K562 (cell line): ENCODE measurements around the gene CAPZB.

Experiments
- DIDO1 ChIP-seq: fragments of 450-650 bp; IDR thresholded peaks from 2 replicates; pipeline ENCODE4 v1.6.1; 2016; ENCODE audit warnings: low read depth, missing biosample characterization, missing genetic modification characterization
- EP300 ChIP-seq: IDR thresholded peaks from 2 replicates; pipeline ENCODE4 v1.6.1; 2012; ENCODE audit warnings: low read length, improper control_type of control experiment
- PHF21A ChIP-seq: fragments of 450-650 bp; IDR thresholded peaks from 2 replicates; pipeline ENCODE4 v1.6.1; 2017; ENCODE audit warnings: low read depth, borderline replicate concordance
- PML ChIP-seq: IDR thresholded peaks from 2 replicates; pipeline ENCODE4 v1.6.1; 2012; ENCODE audit warnings: low read length, inconsistent platforms
- ZNF174 ChIP-seq: fragments of 250-450 bp; sonication (Bioruptor Pico); IDR thresholded peaks from 2 replicates; pipeline ENCODE4 v1.4.0; 2020; ENCODE audit warnings: mild to moderate bottlenecking
- TF ChIP-seq, protein P1 (sequence below), 3 experiments: IDR thresholded peaks in 2 of 3; conservative IDR thresholded peaks in 1 of 3; 2 replicates each; pipeline ENCODE4 v1.5.1; 2011 to 2012; ENCODE audit warnings: low read length in 3 of 3, mild to moderate bottlenecking in 3 of 3, control low read depth in 2 of 3, improper control_type of control experiment in 1 of 3, inconsistent platforms in 1 of 3, low read depth in 1 of 3, mixed read lengths in 1 of 3, moderate library complexity in 1 of 3; ENCODE audit not compliant: insufficient read depth in 2 of 3
- TF ChIP-seq, protein P2 (sequence below): fragments of 250-450 bp; sonication (Bioruptor Pico); IDR thresholded peaks from 2 replicates; pipeline ENCODE4 v1.4.0; 2020; ENCODE audit warnings: borderline replicate concordance

DNA sequence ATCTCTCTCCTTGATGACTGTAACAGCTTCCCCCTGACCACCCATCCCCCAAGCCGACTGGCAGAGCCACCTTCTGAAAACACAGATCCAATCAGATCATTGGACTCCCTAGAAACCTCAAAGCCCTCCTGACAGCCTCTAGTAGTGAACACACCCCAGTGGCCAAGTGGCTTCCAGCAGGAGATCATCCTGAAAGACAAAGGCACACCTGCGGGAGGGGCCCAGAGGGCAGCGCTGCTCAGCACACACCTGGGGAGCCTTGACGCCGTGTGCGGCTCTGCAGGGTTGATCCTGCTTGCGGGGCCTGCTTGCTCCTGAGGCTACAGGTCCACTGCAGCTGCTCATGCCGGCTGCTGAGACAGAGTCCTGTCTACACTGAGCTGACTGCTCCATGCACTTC, 131.7 kb downstream of the CAPZB start:
- TF ChIP-seq, protein P1, sequence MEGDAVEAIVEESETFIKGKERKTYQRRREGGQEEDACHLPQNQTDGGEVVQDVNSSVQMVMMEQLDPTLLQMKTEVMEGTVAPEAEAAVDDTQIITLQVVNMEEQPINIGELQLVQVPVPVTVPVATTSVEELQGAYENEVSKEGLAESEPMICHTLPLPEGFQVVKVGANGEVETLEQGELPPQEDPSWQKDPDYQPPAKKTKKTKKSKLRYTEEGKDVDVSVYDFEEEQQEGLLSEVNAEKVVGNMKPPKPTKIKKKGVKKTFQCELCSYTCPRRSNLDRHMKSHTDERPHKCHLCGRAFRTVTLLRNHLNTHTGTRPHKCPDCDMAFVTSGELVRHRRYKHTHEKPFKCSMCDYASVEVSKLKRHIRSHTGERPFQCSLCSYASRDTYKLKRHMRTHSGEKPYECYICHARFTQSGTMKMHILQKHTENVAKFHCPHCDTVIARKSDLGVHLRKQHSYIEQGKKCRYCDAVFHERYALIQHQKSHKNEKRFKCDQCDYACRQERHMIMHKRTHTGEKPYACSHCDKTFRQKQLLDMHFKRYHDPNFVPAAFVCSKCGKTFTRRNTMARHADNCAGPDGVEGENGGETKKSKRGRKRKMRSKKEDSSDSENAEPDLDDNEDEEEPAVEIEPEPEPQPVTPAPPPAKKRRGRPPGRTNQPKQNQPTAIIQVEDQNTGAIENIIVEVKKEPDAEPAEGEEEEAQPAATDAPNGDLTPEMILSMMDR (IDR thresholded peaks at IDR 0.05 in 2 of 3, conservative IDR thresholded peaks at IDR 0.05 in 1 of 3; ENCODE audit: insufficient read depth in 2 of 3, low read depth in 1 of 3, low read length in 3 of 3), result no peak
- no peak for TF ChIP-seq PML
- TF ChIP-seq, protein P2, sequence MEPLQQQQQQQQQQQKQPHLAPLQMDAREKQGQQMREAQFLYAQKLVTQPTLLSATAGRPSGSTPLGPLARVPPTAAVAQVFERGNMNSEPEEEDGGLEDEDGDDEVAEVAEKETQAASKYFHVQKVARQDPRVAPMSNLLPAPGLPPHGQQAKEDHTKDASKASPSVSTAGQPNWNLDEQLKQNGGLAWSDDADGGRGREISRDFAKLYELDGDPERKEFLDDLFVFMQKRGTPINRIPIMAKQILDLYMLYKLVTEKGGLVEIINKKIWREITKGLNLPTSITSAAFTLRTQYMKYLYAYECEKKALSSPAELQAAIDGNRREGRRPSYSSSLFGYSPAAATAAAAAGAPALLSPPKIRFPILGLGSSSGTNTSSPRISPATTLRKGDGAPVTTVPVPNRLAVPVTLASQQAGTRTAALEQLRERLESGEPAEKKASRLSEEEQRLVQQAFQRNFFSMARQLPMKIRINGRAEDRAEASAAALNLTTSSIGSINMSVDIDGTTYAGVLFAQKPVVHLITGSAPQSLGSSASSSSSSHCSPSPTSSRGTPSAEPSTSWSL, result no peak
- TF ChIP-seq PHF21A, result no peak
- TF ChIP-seq EP300, result no peak
- no peak for TF ChIP-seq ZNF174 (CRISPR knock-in tag)
- TF ChIP-seq DIDO1 (tag), result no peak
